GM18498 (cell line): Measurements from ENCODE around the gene ELP4.
A peak's percentile ranks its signal among the peaks of the same experiment; 100 is the strongest.

Source experiments
- ATAC-seq: cut with Tn5 transposase; IDR thresholded peaks from one replicate; pipeline ENCODE4 v1.9.1; 2021; ENCODE audit warnings: mild to moderate bottlenecking, moderate library complexity; ENCODE audit not compliant: unreplicated experiment

ELP4 gene

DNA sequence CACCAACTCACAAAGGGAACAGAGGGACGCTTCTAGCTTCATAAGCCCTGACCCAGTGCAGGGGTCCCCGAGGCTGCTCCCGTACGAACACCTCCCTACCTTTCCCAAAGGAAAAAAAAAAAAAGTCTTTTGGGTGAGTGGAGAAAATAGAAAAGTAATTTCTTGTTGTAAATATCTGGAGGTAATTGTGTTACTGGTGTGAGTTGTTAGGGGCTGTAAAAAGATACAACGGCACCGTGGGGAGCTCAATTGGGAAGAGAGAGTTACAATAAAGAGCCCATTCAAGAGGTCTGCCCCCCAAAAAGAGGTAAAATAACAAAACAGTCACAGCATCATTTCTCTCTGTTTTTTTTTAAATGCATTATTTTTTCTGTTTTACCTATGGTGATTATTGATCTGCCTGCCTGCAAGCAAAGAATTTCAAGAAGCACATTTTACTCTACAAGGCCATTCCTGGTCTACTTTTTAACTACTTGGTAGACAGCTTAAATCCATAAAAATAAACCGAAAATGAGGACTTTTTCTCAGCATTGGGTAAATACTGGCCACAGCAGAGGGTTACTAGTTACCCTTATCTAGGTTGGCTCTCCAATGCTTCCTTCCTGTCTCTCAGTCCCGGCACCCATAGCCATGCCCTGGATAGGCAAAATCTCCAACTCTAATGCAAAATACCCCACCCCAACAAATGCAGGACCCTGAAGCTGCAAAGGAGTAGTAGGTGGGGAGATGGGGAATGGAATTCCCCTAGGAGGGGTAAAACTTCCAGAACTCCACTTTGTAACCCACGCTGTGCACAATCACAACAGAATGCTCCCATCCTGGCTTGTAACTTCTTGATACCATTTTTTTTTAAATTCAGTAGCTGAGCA is 298.5 kb downstream of the ELP4 start:
- no peak for ATAC-seq

DNA sequence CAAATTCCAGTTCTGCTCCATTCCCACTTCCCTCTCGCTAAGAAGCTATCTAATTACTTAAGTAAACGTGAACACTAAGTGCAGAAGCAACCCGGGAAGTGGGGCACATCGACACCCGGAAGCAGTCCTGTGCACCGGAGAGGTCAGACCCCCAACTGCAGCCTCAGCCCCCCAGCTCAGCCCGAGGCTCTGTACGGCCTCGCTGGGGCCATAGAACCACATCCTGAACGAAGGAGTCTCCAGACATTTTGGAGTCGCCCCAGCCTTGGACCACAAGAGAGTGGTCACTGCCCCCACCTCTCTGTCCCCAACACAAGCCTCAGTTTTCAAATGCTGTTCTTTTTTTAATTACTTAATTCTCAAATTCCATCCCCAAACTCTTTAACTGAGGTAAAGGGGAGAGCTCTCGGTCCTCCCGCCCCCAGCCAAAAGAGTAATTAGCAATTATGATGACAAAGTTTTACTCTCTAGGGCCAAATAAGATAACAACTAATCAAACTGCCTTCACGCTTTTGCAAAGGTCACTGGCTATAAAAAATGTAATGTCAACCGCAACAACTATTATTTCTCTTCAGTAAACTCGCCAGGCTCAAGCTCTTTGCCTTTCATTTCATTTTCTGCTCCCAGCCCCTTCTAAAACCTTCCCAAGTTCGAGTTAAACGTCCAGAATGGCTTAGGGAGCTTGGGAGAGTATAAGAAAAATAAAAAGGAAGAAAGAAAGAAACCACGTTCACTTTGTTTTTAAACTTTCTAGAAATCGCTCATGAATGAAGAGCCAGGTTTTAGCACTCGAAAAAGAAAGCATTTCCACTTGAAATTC is 299.4 kb downstream of the ELP4 start:
- no peak for ATAC-seq

GRCh38 chr11:31809541-31809856 is 299.9 kb downstream of the ELP4 start:
- ATAC-seq = no peak

- ATAC-seq = no peak
Measured at GRCh38 chr11:31809857-31810778, 300.6 kb downstream of the ELP4 start.

GRCh38 chr11:31810779-31811647 is 301.4 kb downstream of the ELP4 start, which contains the start of gene PAX6:
PAX6 (minus strand) TSS chr11:31811322; CDS start chr11:31806411, 4,911 bp downstream.
- peak; percentile 63 for ATAC-seq

GRCh38 chr11:31812383-31813381 is 303.1 kb downstream of the ELP4 start:
- ATAC-seq = no peak

- ATAC-seq = no peak
Measured at GRCh38 chr11:31813391-31814175, 304.0 kb downstream of the ELP4 start.

DNA sequence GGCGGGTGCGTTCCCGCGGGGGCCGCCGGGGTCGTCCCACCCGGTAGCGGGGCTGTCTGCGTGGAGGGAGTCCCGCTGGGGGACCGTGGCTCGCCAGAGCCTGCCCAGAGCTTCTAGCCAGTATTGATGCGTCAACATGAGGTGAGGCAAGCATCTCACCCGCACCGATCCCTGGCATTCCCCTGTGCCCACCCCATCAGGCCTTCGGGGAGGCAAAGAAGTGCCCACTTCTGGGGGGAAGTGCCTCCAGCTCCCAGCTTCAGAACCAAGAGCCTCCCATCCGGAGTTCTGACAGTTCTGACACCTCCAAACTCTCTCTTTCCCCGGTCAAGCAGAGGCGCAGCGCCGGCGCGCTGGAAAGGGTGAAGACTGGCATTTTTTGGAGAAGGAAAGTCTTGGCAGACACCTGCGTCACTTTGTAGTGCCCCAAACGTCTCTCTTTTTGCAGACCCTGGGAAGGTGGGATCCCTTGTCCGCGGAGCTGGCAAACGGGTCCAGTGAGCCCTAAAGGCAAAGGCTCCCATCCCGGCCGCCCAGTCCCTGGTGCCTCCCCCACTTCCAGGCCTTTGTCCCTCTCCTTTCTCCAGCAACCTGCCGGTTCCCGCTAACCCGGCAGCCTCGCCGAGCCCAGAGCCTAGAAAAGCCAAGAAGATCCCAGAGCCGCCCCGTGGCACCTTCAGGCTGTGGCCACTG is 304.8 kb downstream of the ELP4 start:
- ATAC-seq = no peak

DNA sequence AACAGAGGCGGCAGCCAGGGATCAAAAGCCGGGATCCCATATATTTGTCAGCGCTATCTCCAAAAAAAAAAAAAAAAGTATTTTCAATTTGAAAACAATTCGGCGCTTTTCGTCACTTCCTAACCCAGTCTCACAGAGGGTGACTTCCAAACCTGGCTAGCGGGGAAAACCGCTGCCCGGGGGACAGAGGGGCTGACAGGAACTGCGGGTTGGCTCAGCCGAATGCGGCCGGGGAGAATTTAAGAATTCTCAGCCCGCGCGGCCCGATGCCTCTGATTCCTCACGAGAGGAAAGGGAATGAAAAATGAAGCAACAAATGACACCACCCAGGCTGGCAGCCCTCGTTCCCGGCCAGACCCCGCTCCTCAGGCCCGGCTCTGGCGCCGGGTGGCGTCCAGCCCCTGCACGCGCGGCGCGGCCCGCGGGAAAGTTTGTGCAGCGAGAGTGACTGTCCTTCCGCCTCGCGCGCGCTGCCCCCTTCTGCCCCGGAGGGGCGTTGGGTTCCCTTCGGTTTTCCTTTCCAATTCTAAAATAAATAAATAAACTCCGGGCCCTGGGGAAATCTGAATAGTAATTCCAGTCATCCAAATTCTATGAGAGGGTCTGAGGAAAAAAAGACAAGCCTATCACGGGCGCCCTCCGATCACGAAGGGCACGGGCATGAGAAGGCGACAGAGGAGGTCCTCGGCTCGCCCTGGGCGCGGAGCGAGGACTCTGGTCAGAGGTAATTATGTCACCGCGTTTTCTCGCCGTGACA is 306.3 kb downstream of the ELP4 start:
- no peak for ATAC-seq

GRCh38 chr11:31816468-31817053 is 307.0 kb downstream of the ELP4 start:
- ATAC-seq = no peak

DNA sequence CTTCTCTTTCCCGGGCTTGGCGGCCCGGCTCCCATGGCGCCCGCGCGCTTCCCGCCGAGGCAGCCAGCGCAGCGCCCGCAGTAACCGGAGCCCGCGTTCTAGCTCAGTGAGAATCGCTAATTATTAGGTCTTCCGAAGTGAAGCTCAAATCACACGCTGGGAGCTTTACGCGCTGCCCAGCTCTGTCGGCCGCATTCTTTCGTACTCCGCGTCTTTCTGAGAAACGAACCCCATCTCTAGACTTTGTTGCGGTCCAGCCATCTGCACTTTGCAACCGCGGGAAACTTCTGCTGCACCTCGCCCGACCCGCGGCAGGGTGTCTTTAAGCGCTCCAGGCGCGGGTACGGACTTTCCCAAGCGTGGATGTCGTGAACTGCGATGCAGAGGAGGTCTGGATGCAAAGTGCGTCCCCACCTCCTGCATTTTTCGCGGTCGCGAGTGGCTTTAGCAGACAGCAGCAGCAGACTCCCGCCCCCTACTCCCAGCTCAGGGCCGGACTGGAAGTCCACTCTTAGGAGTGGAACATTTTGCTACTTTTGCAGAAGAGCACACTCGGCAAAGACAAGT is 307.6 kb downstream of the ELP4 start:
- no peak for ATAC-seq

DNA sequence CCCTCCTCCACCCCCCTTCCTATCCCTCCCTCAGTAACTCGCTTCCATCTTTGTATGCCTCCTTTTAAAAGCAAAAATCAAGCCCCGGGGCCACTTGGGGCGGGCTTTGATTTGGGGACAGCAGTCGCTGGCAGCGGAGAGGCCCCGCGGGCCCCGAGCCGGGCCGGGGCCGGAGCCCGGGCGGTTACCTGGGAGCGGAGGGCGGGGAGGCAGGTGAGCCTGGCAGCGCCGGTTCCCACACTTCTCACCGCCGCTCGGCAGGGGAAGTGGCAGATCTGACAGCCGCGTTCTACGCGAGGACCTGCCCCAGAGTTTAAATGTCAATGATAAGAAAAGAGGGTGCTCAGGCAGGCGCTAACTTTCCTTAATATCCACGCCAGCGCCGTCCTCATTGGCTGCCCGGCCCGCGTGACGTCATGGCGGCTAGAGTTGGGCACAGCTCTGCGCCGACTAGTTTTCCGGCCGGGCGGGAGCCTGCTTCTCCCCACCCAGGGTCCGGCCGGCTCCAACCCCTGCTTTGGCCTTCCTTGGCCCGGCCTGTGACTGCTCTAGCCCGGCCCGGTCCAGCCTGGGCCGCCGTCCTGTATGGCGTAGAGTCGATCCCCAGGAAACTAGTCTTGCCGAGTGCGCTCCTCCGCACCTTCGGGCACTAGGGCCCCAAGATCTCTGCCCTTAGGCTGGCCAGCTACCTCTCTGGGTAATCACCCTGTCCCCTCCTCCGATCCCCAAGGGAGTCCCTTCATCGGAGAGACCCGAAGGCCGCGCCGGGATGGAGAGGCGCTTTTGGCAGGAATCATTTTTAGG is 308.3 kb downstream of the ELP4 start:
- no peak for ATAC-seq

GRCh38 chr11:31818425-31818755 is 308.8 kb downstream of the ELP4 start:
- no peak for ATAC-seq

DNA sequence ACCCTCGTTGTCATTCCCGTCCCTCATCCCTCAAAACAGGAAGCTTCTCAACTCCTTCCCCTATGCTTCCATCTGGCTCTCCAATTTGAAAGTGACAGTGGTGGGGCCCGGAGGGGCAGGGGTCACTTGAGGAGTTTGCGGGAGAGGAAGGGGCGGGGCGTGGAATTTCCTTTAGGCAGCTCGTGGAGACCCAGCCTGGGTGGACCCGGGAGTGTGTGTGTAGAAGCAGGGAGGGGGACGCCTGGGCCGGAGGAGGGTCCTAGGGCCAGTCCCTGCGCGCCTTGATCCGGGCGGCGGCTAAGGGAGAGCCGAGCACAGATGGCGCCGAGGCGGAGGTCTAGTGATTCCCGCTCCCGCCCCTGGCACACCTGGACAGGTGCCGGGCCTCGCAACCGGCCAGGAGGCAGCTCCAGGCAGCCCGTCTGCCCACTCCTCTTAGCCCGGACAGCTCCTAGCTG is 309.3 kb downstream of the ELP4 start:
- ATAC-seq = no peak
